Transverse colon (tissue), 4 donors: Measurements from ENCODE around the gene TTLL4.

Experiments used
- EP300 ChIP-seq: sonication (generic); formaldehyde crosslinking; IDR thresholded peaks from one replicate; pipeline ENCODE4 v1.6.1; 2017; ENCODE audit warnings: antibody characterized with exemption, low read depth
- POLR2A ChIP-seq: fragments of 450-650 bp; IDR thresholded peaks from one replicate; pipeline ENCODE4 v1.6.1; 2016; ENCODE audit warnings: antibody characterized with exemption, mild to moderate bottlenecking, moderate library complexity
- POLR2AphosphoS5 ChIP-seq, 3 donors: sonication (generic); formaldehyde crosslinking; IDR thresholded peaks; one replicate each; pipeline ENCODE4 v1.6.1; 2016; ENCODE audit warnings: antibody characterized with exemption in 3 of 3
- TF ChIP-seq, protein P1 (sequence below), 5 experiments: fragments of 200-600 bp in 3 of 5; fragments of 450-650 bp in 2 of 5; sonication (generic) in 3 of 5; IDR thresholded peaks; 1 replicate in 2 of 5; 2 replicates in 3 of 5; pipeline ENCODE4 v1.5.1; 2016 to 2017; ENCODE audit warnings: antibody characterized with exemption in 5 of 5, inconsistent platforms in 3 of 5, mild to moderate bottlenecking in 2 of 5, moderate library complexity in 1 of 5

DNA sequence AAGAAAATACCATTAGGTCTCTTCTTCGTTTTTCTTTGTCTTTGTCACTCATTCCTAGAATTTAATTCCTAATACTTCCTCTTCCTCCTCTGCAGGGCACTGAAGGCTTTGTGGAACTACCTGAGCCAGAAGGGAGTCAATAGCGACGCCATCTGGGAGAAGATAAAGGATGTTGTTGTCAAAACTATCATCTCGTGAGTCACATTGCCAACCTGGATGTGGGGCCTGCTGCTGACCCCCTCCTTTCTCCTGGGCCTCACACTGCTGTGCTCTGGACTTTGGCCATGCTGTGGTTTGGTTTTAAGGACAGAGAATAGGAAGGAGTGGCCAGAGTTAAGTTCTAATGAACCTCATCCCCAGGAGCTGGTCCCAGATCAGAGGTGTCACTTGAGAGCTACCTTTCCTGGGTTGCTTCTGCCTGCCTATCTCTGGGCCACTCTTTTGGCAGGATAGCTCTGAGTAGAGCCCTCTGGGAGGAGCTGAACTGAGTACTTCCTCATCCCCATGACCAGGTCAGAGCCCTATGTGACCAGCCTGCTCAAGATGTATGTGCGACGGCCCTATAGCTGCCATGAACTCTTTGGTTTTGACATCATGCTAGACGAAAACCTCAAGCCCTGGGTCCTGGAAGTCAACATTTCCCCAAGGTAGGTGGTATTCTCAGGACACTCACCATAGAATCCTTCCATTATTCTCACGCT, 38.3 kb downstream of the TTLL4 start:
- TF ChIP-seq, protein P1, sequence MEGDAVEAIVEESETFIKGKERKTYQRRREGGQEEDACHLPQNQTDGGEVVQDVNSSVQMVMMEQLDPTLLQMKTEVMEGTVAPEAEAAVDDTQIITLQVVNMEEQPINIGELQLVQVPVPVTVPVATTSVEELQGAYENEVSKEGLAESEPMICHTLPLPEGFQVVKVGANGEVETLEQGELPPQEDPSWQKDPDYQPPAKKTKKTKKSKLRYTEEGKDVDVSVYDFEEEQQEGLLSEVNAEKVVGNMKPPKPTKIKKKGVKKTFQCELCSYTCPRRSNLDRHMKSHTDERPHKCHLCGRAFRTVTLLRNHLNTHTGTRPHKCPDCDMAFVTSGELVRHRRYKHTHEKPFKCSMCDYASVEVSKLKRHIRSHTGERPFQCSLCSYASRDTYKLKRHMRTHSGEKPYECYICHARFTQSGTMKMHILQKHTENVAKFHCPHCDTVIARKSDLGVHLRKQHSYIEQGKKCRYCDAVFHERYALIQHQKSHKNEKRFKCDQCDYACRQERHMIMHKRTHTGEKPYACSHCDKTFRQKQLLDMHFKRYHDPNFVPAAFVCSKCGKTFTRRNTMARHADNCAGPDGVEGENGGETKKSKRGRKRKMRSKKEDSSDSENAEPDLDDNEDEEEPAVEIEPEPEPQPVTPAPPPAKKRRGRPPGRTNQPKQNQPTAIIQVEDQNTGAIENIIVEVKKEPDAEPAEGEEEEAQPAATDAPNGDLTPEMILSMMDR (IDR thresholded peaks at IDR 0.05), result no peak
- no peak for TF ChIP-seq POLR2A
- TF ChIP-seq POLR2AphosphoS5 (IDR thresholded peaks at IDR 0.05), result no peak
- no peak for TF ChIP-seq EP300
